ENCODE data around the gene COL12A1. TPM values are rescaled to one million over a fixed set of nuclear protein-coding genes. Genes with fewer than 3 reads are reported as not detected.

COL12A1 gene
- total and polyA plus RNA-seq, 9 of the 15 experiments (the other 6 are each of a cell fraction or from before 2014, with no cell fraction given) = 0.11 TPM; not detected in 8

DNA sequence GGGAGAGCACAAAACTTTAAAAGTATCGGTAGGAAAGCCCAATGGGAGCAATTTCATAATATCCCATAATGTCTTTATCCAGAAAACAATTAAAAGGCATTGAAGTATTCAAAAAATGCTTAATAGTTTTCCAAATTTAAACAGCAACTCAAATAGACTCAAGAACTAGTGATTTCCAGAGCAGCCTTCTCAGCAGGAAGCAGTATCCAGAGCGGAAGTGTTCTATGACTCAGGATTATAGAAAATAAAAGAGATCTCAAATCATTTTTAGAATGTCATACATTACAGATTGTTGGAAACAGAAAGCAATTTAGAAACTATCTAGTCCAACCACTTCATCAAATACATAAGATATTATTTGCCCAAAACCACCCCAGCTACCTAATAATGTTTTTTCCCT, 79.3 kb downstream of the COL12A1 start:
- no peak for ATAC-seq

More for the DNA sequence above, 79.3 kb downstream of the COL12A1 start:
- FAIRE-seq (no peak), DNase-seq (ENCODE audit: extremely low read depth in 1 of 4, low spot score in 3 of 4) (no peak)
- Histone ChIP-seq H3K4me3 (no peak overlapping the region), H2AFZ (ENCODE audit: low read depth, low read length) (no peak overlapping the region), H3K4me2 (ENCODE audit: insufficient read depth, low read length) (no peak overlapping the region), H3K27ac (ENCODE audit: extremely low read depth, low read depth, low read length) (no peak overlapping the region), H3K79me2 (ENCODE audit: control insufficient read depth, insufficient read depth, low read length) (no peaks in the 10 kb centered on the region), H3K36me3 (ENCODE audit: control insufficient read depth, insufficient read depth, low read length) (no peaks in the 10 kb centered on the region), H3K27me3 (ENCODE audit: control insufficient read depth in 2 of 2, insufficient read depth in 2 of 2, low read length in 2 of 2) (no peaks in the 10 kb centered on the region), H3K9ac (ENCODE audit: insufficient read depth in 1 of 2, low read depth in 2 of 2, low read length in 2 of 2) (no peak overlapping the region), H4K20me1 (replicated peaks; ENCODE audit: control insufficient read depth, insufficient read depth, low read length) (no peaks in the 10 kb centered on the region), H3K9me1 (ENCODE audit: control insufficient read depth, insufficient read depth, low read length) (no peaks in the 10 kb centered on the region), H3K9me3 (replicated peaks; ENCODE audit: control insufficient read depth, insufficient read depth, low read depth, low read length) (no peaks in the 10 kb centered on the region), H3K4me1 (replicated peaks in 1 of 2; ENCODE audit: control insufficient read depth in 2 of 2, insufficient read depth in 2 of 2, low read length in 2 of 2) (no peaks in the 10 kb centered on the region)
- no peak for TF ChIP-seq HES1 (IDR thresholded peaks at IDR 0.05; ENCODE audit: low read depth)
- TF ChIP-seq NONO (IDR thresholded peaks at IDR 0.05; ENCODE audit: low read depth in 2 of 2, low read length in 1 of 2) = no peak
- TF ChIP-seq FOXA3 (CRISPR knock-in tag; conservative IDR thresholded peaks at IDR 0.05 in 1 of 2, IDR thresholded peaks at IDR 0.05 in 1 of 2) = no peak
- TF ChIP-seq NR2F6 (CRISPR knock-in tag; IDR thresholded peaks at IDR 0.05) = no peak
- TF ChIP-seq, protein P1, sequence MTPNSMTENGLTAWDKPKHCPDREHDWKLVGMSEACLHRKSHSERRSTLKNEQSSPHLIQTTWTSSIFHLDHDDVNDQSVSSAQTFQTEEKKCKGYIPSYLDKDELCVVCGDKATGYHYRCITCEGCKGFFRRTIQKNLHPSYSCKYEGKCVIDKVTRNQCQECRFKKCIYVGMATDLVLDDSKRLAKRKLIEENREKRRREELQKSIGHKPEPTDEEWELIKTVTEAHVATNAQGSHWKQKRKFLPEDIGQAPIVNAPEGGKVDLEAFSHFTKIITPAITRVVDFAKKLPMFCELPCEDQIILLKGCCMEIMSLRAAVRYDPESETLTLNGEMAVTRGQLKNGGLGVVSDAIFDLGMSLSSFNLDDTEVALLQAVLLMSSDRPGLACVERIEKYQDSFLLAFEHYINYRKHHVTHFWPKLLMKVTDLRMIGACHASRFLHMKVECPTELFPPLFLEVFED (CRISPR knock-in tag; conservative IDR thresholded peaks at IDR 0.05) = no peak
- no peak for TF ChIP-seq ZNF436 (CRISPR knock-in tag; IDR thresholded peaks at IDR 0.05)
- TF ChIP-seq RFX1 (IDR thresholded peaks at IDR 0.05) = no peak
- intact Hi-C loops (cut with micrococcal nuclease) = no loop called here
- ChIA-PET CTCF (ENCODE audit: low intra/inter-chr PET ratio) (no interaction called here), POLR2A (no interaction called here)
- in situ Hi-C loops (cut with MboI) = no loop called here
- no TSS peak for BruUV-seq (replicated peaks)
- 0% methylated on average over 2 of the region's 2 CpGs for WGBS (ENCODE audit: insufficient coverage, low coverage, missing lambda C conversion rate)

All from K562 (cell line).